ENCODE measurements around the gene SIAH2. TPM values are rescaled to one million over a fixed set of nuclear protein-coding genes. Genes with fewer than 3 reads are reported as not detected.
"Not testable (repeated sequence)": the region's sequence is repeated elsewhere in the genome, so short reads cannot be mapped to it uniquely, and the experiment has no call there.

SIAH2 gene
- total RNA-seq, 2 donors from 2014 or later, result 15.6 to 19.2 TPM

GRCh38 chr3:150800722-150801121, 37.8 kb upstream of the SIAH2 start:
- Histone ChIP-seq H3K36me3 (ENCODE audit: control insufficient read depth, insufficient read depth, low read length) (no peaks in the 10 kb centered on the region), H3K27me3 (ENCODE audit: control insufficient read depth, insufficient read depth, low read length, poor library complexity, severe bottlenecking) (no peaks in the 10 kb centered on the region), H3K27ac (ENCODE audit: low read depth, low read length) (no peak overlapping the region), H3K4me1 (ENCODE audit: control insufficient read depth, insufficient read depth, low read length) (peaks cover 7% of the 10 kb centered on the region), H3K9me3 (ENCODE audit: control insufficient read depth, low read length) (no peaks in the 10 kb centered on the region), H3K4me3 (ENCODE audit: low read length) (no peak overlapping the region), H3K9ac (ENCODE audit: extremely low read depth, low read length, poor library complexity, severe bottlenecking) (no peak overlapping the region)
- peaks cover 27% of the 10 kb centered on the region for H3K4me1 Mint-ChIP-seq
- peaks cover 6% of the 10 kb centered on the region for H3K27me3 Mint-ChIP-seq (ENCODE audit: insufficient read depth)
- no peaks in the 10 kb centered on the region for H3K9me3 Mint-ChIP-seq
- WGBS, 2 experiments (ENCODE audit: insufficient coverage in 1 of 2, insufficient read length in 1 of 2), result 93 to 100% methylated on average over 2 of the region's 2 CpGs
- H3K36me3 Mint-ChIP-seq (ENCODE audit: low read depth), result no peaks in the 10 kb centered on the region
- no peak for TF ChIP-seq CTCF (conservative IDR thresholded peaks at IDR 0.05)
- peak; percentile 24 for DNase-seq
- H3K4me3 Mint-ChIP-seq, result no peak overlapping the region
- no peak overlapping the region for H3K27ac Mint-ChIP-seq

- Mint-ChIP-seq H3K9me3 (no peaks in the 10 kb centered on the region), H3K4me1 (peaks cover 23% of the 10 kb centered on the region), H3K36me3 (ENCODE audit: low read depth) (no peaks in the 10 kb centered on the region), H3K4me3 (no peak overlapping the region), H3K27ac (peak overlapping the region; percentile 88), H3K27me3 (ENCODE audit: insufficient read depth) (peaks cover 6% of the 10 kb centered on the region)
- 18 to 21% methylated on average over 4 of the region's 4 CpGs for WGBS, 2 experiments (ENCODE audit: insufficient coverage in 1 of 2, insufficient read length in 1 of 2)
- Histone ChIP-seq H3K27ac (ENCODE audit: low read depth, low read length) (no peak overlapping the region), H3K36me3 (ENCODE audit: control insufficient read depth, insufficient read depth, low read length) (no peaks in the 10 kb centered on the region), H3K9ac (ENCODE audit: extremely low read depth, low read length, poor library complexity, severe bottlenecking) (no peak overlapping the region), H3K27me3 (ENCODE audit: control insufficient read depth, insufficient read depth, low read length, poor library complexity, severe bottlenecking) (no peaks in the 10 kb centered on the region), H3K9me3 (ENCODE audit: control insufficient read depth, low read length) (no peaks in the 10 kb centered on the region), H3K4me3 (ENCODE audit: low read length) (no peak overlapping the region), H3K4me1 (ENCODE audit: control insufficient read depth, insufficient read depth, low read length) (peaks cover 7% of the 10 kb centered on the region)
- no peak for TF ChIP-seq CTCF (conservative IDR thresholded peaks at IDR 0.05)
- peak; percentile 83 for DNase-seq
Measured at GRCh38 chr3:150798122-150798618, 35.2 kb upstream of the SIAH2 start.

- Mint-ChIP-seq H3K4me3 (no peak overlapping the region), H3K27ac (peak overlapping the region; percentile 44), H3K9me3 (no peaks in the 10 kb centered on the region), H3K27me3 (ENCODE audit: insufficient read depth) (peaks cover 3% of the 10 kb centered on the region), H3K36me3 (ENCODE audit: low read depth) (no peaks in the 10 kb centered on the region), H3K4me1 (peaks cover 23% of the 10 kb centered on the region)
- no peak for DNase-seq
- Histone ChIP-seq H3K4me1 (ENCODE audit: control insufficient read depth, insufficient read depth, low read length) (peaks cover 7% of the 10 kb centered on the region), H3K27ac (ENCODE audit: low read depth, low read length) (no peak overlapping the region), H3K9me3 (ENCODE audit: control insufficient read depth, low read length) (no peaks in the 10 kb centered on the region), H3K9ac (ENCODE audit: extremely low read depth, low read length, poor library complexity, severe bottlenecking) (no peak overlapping the region), H3K4me3 (ENCODE audit: low read length) (no peak overlapping the region), H3K27me3 (ENCODE audit: control insufficient read depth, insufficient read depth, low read length, poor library complexity, severe bottlenecking) (no peaks in the 10 kb centered on the region), H3K36me3 (ENCODE audit: control insufficient read depth, insufficient read depth, low read length) (no peaks in the 10 kb centered on the region)
- TF ChIP-seq CTCF (conservative IDR thresholded peaks at IDR 0.05), result no peak
- 96% methylated on average over 2 of the region's 2 CpGs; no CpG with 5 or more reads in 1 of the 2 experiments for WGBS, 2 experiments (ENCODE audit: insufficient coverage in 1 of 2, insufficient read length in 1 of 2)
Measured at GRCh38 chr3:150797155-150797554, 34.2 kb upstream of the SIAH2 start.

GRCh38 chr3:150796527-150796926, 33.6 kb upstream of the SIAH2 start:
- WGBS, 2 experiments (ENCODE audit: insufficient coverage in 1 of 2, insufficient read length in 1 of 2), result 89 to 92% methylated on average over 1 to 2 of the region's 2 CpGs
- not testable (repeated sequence) for H3K36me3 ChIP-seq (ENCODE audit: control insufficient read depth, insufficient read depth, low read length); H3K27me3 Mint-ChIP-seq (ENCODE audit: insufficient read depth); H3K9ac ChIP-seq (ENCODE audit: extremely low read depth, low read length, poor library complexity, severe bottlenecking); H3K27me3 ChIP-seq (ENCODE audit: control insufficient read depth, insufficient read depth, low read length, poor library complexity, severe bottlenecking); H3K36me3 Mint-ChIP-seq (ENCODE audit: low read depth); H3K4me1 ChIP-seq (ENCODE audit: control insufficient read depth, insufficient read depth, low read length); H3K9me3 ChIP-seq (ENCODE audit: control insufficient read depth, low read length); H3K4me3 ChIP-seq (ENCODE audit: low read length); DNase-seq; H3K27ac Mint-ChIP-seq; H3K27ac ChIP-seq (ENCODE audit: low read depth, low read length); H3K4me3 Mint-ChIP-seq; H3K9me3 Mint-ChIP-seq
- H3K4me1 Mint-ChIP-seq, result peaks cover 23% of the 10 kb centered on the region

Data from endodermal cell (in vitro differentiated cells).